ENCODE data around the gene DVL3. TPM values are rescaled to one million over a fixed set of nuclear protein-coding genes. Genes with fewer than 3 reads are reported as not detected.

Gene DVL3
- total and polyA plus RNA-seq, 8 donors = 62.5 to 106 (median 96.5) TPM

- Histone ChIP-seq H3K27me3 (no peaks in the 10 kb centered on the region), H3K4me1 (peaks cover 19 to 54% of the 10 kb centered on the region in 2 donors), H3K36me3 (peaks cover 9 to 58% of the 10 kb centered on the region in 2 donors), H3K27ac (peak overlapping the region; percentile 83 to 88), H3K4me3 (peak overlapping the region in 1 of 2 donors; percentile 95), H3K9me3 (no peaks in the 10 kb centered on the region)
- intact Hi-C loops (cut with DNase I) = no loop called here
- ATAC-seq (no peak), DNase-seq (no peak)
- no peak for TF ChIP-seq CTCF (IDR thresholded peaks at IDR 0.05)
These were observed 22.2 kb downstream of the DVL3 start for GRCh38 chr3:184177331-184177731.

GRCh38 chr3:184177767-184178306 lies 22.7 kb downstream of the DVL3 start:
- Histone ChIP-seq H3K36me3 (peaks cover 11 to 60% of the 10 kb centered on the region in 2 donors), H3K27me3 (no peaks in the 10 kb centered on the region), H3K9me3 (no peaks in the 10 kb centered on the region), H3K4me3 (peak overlapping the region in 1 of 2 donors; percentile 95), H3K4me1 (peaks cover 19 to 54% of the 10 kb centered on the region in 2 donors), H3K27ac (peak overlapping the region in 1 of 2 donors; percentile 13)
- TF ChIP-seq CTCF (IDR thresholded peaks at IDR 0.05) = no peak
- no peak for DNase-seq
- ATAC-seq = no peak
- intact Hi-C loops (cut with DNase I) = no loop called here

GRCh38 chr3:184178521-184179138 lies 23.5 kb downstream of the DVL3 start:
- no peaks in the 10 kb centered on the region for H3K27me3 ChIP-seq
- peaks cover 19 to 54% of the 10 kb centered on the region in 2 donors for H3K4me1 ChIP-seq
- no peak for TF ChIP-seq CTCF (IDR thresholded peaks at IDR 0.05)
- H3K36me3 ChIP-seq = peaks cover 11 to 68% of the 10 kb centered on the region in 2 donors
- intact Hi-C loops (cut with DNase I) = no loop called here
- no peaks in the 10 kb centered on the region for H3K9me3 ChIP-seq
- peak overlapping the region in 1 of 2 donors; percentile 13 for H3K27ac ChIP-seq
- peak overlapping the region in 1 of 2 donors; percentile 95 for H3K4me3 ChIP-seq
- no peak for ATAC-seq
- no peak for DNase-seq

GRCh38 chr3:184180165-184180564 lies 25.0 kb downstream of the DVL3 start:
- no peaks in the 10 kb centered on the region for H3K9me3 ChIP-seq
- TF ChIP-seq CTCF (IDR thresholded peaks at IDR 0.05) = no peak
- no peak for ATAC-seq
- peaks cover 11 to 79% of the 10 kb centered on the region in 2 donors for H3K36me3 ChIP-seq
- H3K27me3 ChIP-seq = no peaks in the 10 kb centered on the region
- peak overlapping the region in 1 of 2 donors; percentile 1 for H3K27ac ChIP-seq
- H3K4me3 ChIP-seq = no peak overlapping the region
- H3K4me1 ChIP-seq = peaks cover 19 to 52% of the 10 kb centered on the region in 2 donors
- DNase-seq = no peak
- intact Hi-C loops (cut with DNase I) = no loop called here

DNA sequence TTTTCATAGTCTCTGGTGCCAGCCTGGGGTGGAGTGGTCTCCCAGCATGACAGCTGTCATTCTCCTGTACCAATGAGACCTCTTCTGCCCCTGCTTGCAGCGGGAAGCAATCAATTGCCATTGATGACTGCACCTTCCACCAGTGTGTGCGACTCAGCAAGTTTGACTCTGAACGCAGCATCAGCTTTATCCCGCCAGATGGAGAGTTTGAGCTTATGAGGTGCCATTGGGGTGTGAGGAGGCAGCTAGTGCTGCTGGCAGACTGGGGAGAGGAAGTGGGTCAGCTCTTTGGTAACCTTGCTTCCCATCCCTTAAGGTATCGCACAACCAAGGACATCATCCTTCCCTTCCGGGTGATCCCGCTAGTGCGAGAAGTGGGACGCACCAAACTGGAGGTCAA lies 26.4 kb downstream of the DVL3 start:
- Histone ChIP-seq H3K4me3 (no peak overlapping the region), H3K4me1 (peaks cover 13 to 44% of the 10 kb centered on the region in 2 donors), H3K36me3 (peaks cover 11 to 79% of the 10 kb centered on the region in 2 donors), H3K27ac (no peak overlapping the region), H3K9me3 (no peaks in the 10 kb centered on the region), H3K27me3 (no peaks in the 10 kb centered on the region)
- DNase-seq (no peak), ATAC-seq (no peak)
- intact Hi-C loops (cut with DNase I) = no loop called here
- TF ChIP-seq CTCF (IDR thresholded peaks at IDR 0.05) = no peak

All from left lung (tissue), 10 donors.